Gastroesophageal sphincter (tissue), 4 donors: ENCODE results near the gene AGBL1. TPM values are rescaled to one million over a fixed set of nuclear protein-coding genes. Genes with fewer than 3 reads are reported as not detected.

Experiments used
- ATAC-seq: fragments of 150-250 bp; one replicate; pipeline ENCODE4 v1.9.1; 2016; ENCODE audit warnings: mild to moderate bottlenecking, moderate library complexity
- H3K27ac ChIP-seq, 4 donors: fragments of 200-600 bp; sonication (generic) in 3 of 4; 1 replicate in 3 of 4; 2 replicates in 1 of 4; pipeline ENCODE4 v1.5.1; 2016 to 2019
- H3K27me3 ChIP-seq: fragments of 200-600 bp; sonication (generic); one replicate; pipeline ENCODE4 v1.5.1; 2019
- H3K36me3 ChIP-seq, 2 donors: fragments of 200-600 bp; sonication (generic); one replicate each; pipeline ENCODE4 v1.5.1; 2019; ENCODE audit warnings: control low read depth in 1 of 2
- H3K4me1 ChIP-seq, 3 donors: fragments of 200-600 bp; sonication (generic); 1 replicate in 2 of 3; 2 replicates in 1 of 3; pipeline ENCODE4 v1.5.1; 2016 to 2019; ENCODE audit warnings: control low read depth in 2 of 3
- H3K4me3 ChIP-seq, 2 donors: fragments of 200-600 bp; sonication (generic); one replicate each; pipeline ENCODE4 v1.5.1; 2019; ENCODE audit warnings: mild to moderate bottlenecking in 1 of 2, moderate library complexity in 1 of 2
- H3K9me3 ChIP-seq, 3 donors: fragments of 200-600 bp; sonication (generic); one replicate each; pipeline ENCODE4 v1.5.1; 2017 to 2019; ENCODE audit warnings: control low read depth in 2 of 3
- EP300 ChIP-seq: sonication (generic); formaldehyde crosslinking; IDR thresholded peaks from one replicate; pipeline ENCODE4 v1.6.1; 2017; ENCODE audit warnings: antibody characterized with exemption, mild to moderate bottlenecking
- POLR2A ChIP-seq, 2 donors: fragments of 450-650 bp; IDR thresholded peaks; one replicate each; pipeline ENCODE4 v1.6.1; 2017; ENCODE audit warnings: antibody characterized with exemption in 2 of 2, mild to moderate bottlenecking in 2 of 2, moderate library complexity in 1 of 2
- POLR2AphosphoS5 ChIP-seq: sonication (generic); formaldehyde crosslinking; IDR thresholded peaks from one replicate; pipeline ENCODE4 v1.6.1; 2017; ENCODE audit warnings: antibody characterized with exemption
- WGBS, 2 donors: methylation state at CpG; one replicate each; pipeline ENCODE4 v1.1.5; 2018; ENCODE audit warnings: low coverage in 1 of 2; 5-methylcytosine and 5-hydroxymethylcytosine counted together
- total RNA-seq, 4 donors: library from RNA; depleted of rRNA; stranded (reverse); fragments of >200 nt; gene quantifications; one replicate each; pipeline ENCODE4 v1.1.0, GENCODE V29; 2016
- TF ChIP-seq, protein P1 (sequence below), 4 experiments: fragments of 200-600 bp in 2 of 4; fragments of 450-650 bp in 2 of 4; sonication (generic) in 1 of 4; IDR thresholded peaks; one replicate each; pipeline ENCODE4 v1.5.1; 2017 to 2019; ENCODE audit warnings: antibody characterized with exemption in 4 of 4, mild to moderate bottlenecking in 2 of 4, moderate library complexity in 2 of 4

The AGBL1 gene
- total RNA-seq, 4 donors from 2014 or later = 0.12 to 0.13 TPM; not detected in 2

DNA sequence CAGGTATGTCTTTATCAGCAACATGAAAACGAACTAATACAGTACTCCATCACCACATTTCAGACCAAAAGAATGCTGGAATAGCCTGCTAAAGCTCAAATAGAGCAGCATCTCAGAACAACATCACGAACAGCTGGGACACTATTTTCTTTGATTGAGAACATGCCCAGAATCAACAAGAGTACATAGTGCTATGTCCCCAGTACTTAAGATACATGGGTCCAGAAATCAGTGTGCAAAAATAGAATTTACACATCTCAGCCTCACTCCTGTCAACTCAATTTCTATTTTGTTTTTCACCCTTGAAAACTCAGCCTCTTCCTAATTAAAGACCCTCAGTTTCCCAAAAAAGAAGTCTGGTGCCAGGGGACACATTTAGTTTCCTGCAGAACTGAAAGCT is 753.9 kb downstream of the AGBL1 start:
- TF ChIP-seq POLR2AphosphoS5 (no peak), EP300 (no peak), POLR2A (IDR thresholded peaks at IDR 0.05) (no peak)
- TF ChIP-seq, protein P1, sequence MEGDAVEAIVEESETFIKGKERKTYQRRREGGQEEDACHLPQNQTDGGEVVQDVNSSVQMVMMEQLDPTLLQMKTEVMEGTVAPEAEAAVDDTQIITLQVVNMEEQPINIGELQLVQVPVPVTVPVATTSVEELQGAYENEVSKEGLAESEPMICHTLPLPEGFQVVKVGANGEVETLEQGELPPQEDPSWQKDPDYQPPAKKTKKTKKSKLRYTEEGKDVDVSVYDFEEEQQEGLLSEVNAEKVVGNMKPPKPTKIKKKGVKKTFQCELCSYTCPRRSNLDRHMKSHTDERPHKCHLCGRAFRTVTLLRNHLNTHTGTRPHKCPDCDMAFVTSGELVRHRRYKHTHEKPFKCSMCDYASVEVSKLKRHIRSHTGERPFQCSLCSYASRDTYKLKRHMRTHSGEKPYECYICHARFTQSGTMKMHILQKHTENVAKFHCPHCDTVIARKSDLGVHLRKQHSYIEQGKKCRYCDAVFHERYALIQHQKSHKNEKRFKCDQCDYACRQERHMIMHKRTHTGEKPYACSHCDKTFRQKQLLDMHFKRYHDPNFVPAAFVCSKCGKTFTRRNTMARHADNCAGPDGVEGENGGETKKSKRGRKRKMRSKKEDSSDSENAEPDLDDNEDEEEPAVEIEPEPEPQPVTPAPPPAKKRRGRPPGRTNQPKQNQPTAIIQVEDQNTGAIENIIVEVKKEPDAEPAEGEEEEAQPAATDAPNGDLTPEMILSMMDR (IDR thresholded peaks at IDR 0.05) = no peak
- H3K27me3 ChIP-seq = no peaks in the 10 kb centered on the region
- no peak overlapping the region for H3K4me3 ChIP-seq
- ATAC-seq = no peak
- H3K4me1 ChIP-seq = peaks cover 0 to 24% (median 0%) of the 10 kb centered on the region in 3 donors
- 64 to 88% methylated on average over 2 of the region's 2 CpGs for WGBS, 2 donors
- no peaks in the 10 kb centered on the region for H3K36me3 ChIP-seq
- H3K9me3 ChIP-seq = no peaks in the 10 kb centered on the region
- no peak overlapping the region for H3K27ac ChIP-seq

DNA sequence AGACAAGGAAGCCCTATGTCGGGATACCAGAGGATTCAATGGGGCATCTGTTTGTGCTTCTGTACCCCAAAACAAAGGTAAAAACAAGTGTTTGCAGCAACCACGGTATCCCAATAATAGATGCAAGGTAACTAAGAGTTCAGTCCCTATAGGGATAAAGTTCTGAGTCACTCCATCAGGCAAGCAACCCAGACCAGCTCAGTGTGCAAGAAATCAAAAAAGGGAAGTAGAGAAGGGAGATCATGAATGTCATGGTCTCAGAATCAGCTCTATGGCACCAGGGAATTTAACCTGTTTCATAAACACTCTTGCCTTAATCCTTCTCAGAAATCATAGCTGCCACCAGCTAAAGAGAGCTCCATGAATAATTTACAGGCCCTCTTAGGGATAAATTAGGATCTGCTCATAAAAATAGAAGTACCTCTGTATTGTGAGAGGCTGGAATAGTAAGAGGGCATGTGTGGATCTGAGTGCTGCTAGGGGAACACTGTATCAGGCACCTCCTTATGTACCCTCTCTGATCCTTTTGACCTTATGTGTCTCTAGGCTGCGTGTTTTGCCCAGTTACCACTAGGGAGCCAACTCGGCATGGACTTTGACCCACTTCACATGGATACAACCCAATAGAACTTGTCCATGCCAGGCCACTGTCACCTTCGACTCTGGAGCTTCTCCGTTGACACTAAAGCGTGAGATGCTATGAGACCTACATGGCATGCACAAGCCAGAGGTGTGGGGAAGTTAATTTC is 754.6 kb downstream of the AGBL1 start:
- WGBS, 2 donors = 80 to 86% methylated on average over 5 to 7 of the region's 7 CpGs
- Histone ChIP-seq H3K27ac (no peak overlapping the region), H3K27me3 (no peaks in the 10 kb centered on the region), H3K4me3 (no peak overlapping the region), H3K36me3 (no peaks in the 10 kb centered on the region), H3K4me1 (peaks cover 0 to 29% (median 0%) of the 10 kb centered on the region in 3 donors), H3K9me3 (no peaks in the 10 kb centered on the region)
- ATAC-seq = no peak
- TF ChIP-seq POLR2AphosphoS5 = no peak
- no peak for TF ChIP-seq EP300
- TF ChIP-seq, protein P1 (IDR thresholded peaks at IDR 0.05) = no peak
- no peak for TF ChIP-seq POLR2A (IDR thresholded peaks at IDR 0.05)

DNA sequence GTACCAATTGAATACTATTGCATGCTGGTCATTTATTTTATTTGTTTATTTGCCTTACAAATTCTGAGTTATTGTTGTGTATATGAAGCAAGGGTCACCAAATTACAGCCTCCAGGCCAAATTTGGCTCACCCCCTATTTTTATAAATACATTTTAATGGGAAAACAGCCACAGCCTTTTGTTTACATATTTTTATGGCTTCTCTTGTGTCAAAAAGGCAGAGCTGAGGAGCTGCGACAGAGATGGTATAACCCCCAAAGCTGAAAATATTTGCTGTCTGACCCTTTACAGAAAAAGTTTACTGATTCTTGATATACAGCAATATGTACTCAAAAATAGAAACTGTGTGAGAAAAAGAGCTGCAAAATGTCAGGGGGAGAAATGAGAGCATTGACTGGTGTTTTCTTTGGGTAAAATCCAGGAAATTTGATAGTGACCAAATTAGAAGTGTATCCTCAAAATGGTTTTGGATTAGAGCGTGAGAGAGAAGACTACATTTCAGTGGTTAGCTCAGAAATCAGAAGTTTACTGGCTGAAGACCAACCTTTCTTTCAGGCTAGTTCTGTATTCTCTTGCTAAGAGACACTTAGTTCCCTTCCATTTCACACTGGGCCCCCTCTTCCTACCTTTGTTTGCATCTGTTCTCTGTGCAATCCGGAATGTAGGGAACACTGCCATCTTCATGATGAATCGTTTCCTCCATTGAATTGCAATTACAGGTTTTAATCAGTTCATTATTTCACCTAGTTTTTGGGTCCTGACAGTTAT is 757.8 kb downstream of the AGBL1 start:
- H3K9me3 ChIP-seq = no peaks in the 10 kb centered on the region
- no peak for ATAC-seq
- H3K4me3 ChIP-seq = no peak overlapping the region
- 5 to 11% methylated on average over 4 of the region's 4 CpGs for WGBS, 2 donors
- no peak for TF ChIP-seq POLR2AphosphoS5
- TF ChIP-seq POLR2A (IDR thresholded peaks at IDR 0.05) = no peak
- TF ChIP-seq, protein P1 (IDR thresholded peaks at IDR 0.05) = no peak
- no peak for TF ChIP-seq EP300
- H3K27ac ChIP-seq = peak overlapping the region in 3 of 4 donors; percentile 29 to 51 (median 36)
- H3K36me3 ChIP-seq = no peaks in the 10 kb centered on the region
- H3K27me3 ChIP-seq = no peaks in the 10 kb centered on the region
- peaks cover 0 to 32% (median 0%) of the 10 kb centered on the region in 3 donors for H3K4me1 ChIP-seq

DNA sequence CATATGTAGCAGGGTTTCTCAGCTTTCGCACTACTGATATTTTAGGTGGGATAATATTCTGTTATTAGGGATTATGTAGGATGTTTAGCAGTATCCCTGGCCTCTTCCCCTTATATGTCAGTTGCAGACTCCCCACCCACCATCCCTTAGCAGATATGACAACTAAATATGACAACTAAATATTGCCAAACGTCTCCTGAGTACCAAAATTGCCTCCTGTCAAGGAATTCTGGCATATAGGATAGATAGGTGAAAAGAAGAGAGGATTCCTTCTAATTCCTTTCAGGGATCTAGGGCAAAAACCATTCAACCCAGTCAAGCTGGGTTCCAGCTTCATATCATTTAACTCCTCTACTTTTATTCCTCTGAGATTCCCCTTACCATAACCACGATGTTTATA is 759.8 kb downstream of the AGBL1 start:
- peaks cover 0 to 32% (median 0%) of the 10 kb centered on the region in 3 donors for H3K4me1 ChIP-seq
- H3K4me3 ChIP-seq = no peak overlapping the region
- TF ChIP-seq POLR2A (IDR thresholded peaks at IDR 0.05) = no peak
- no peak for TF ChIP-seq EP300
- TF ChIP-seq, protein P1 (IDR thresholded peaks at IDR 0.05) = no peak
- TF ChIP-seq POLR2AphosphoS5 = no peak
- H3K27me3 ChIP-seq = no peaks in the 10 kb centered on the region
- no peak for ATAC-seq
- 84 to 91% methylated on average over 1 to 2 of the region's 3 CpGs for WGBS, 2 donors
- H3K9me3 ChIP-seq = no peaks in the 10 kb centered on the region
- H3K27ac ChIP-seq = no peak overlapping the region
- no peaks in the 10 kb centered on the region for H3K36me3 ChIP-seq
